Brain microvascular endothelial cell (primary cell): ENCODE results near the gene SCUBE1.
"Not testable (repeated sequence)": the region's sequence is repeated elsewhere in the genome, so short reads cannot be mapped to it uniquely, and the experiment has no call there.

Source experiments
- DNase-seq: peaks from one replicate; pipeline ENCODE4 v3.0.0-alpha.2; 2020
- H3K27ac ChIP-seq: fragments of 250-450 bp; sonication (Bioruptor Pico); 2 replicates; pipeline ENCODE4 v1.5.1; 2020; ENCODE audit warnings: mild to moderate bottlenecking, moderate library complexity
- H3K27me3 ChIP-seq: fragments of 250-450 bp; sonication (Bioruptor Pico); replicated peaks from 2 replicates; pipeline ENCODE4 v1.5.1; 2020; ENCODE audit warnings: mild to moderate bottlenecking
- H3K36me3 ChIP-seq: fragments of 250-450 bp; sonication (Bioruptor Pico); replicated peaks from 2 replicates; pipeline ENCODE4 v1.5.1; 2020; ENCODE audit warnings: mild to moderate bottlenecking
- H3K4me3 ChIP-seq: 2 replicates; pipeline ENCODE4 v1.5.1; 2011; ENCODE audit warnings: low read depth, mild to moderate bottlenecking, control low read depth, low read length, moderate library complexity
- CTCF ChIP-seq: IDR thresholded peaks from 2 replicates; pipeline ENCODE4 v1.5.1; 2011; ENCODE audit warnings: low read depth, mild to moderate bottlenecking, moderate library complexity, low read length, control low read depth, inconsistent platforms; ENCODE audit errors: missing control alignments
- in situ Hi-C: cut with HindIII; loops from 2 replicates; pipeline ENCODE4 v1.10.0; 2017; ENCODE audit warnings: low sequenced_read_pairs, low pct_ligation_motif_present

Gene SCUBE1

GRCh38 chr22:43365715-43366440 lies 22.7 kb upstream of the SCUBE1 start:
- peaks cover 8% of the 10 kb centered on the region for H3K27me3 ChIP-seq
- no peak for DNase-seq
- H3K4me3 ChIP-seq, result no peak overlapping the region
- no peak for TF ChIP-seq CTCF
- in situ Hi-C loops, result no loop called here
- H3K27ac ChIP-seq, result no peak overlapping the region
- H3K36me3 ChIP-seq, result no peaks in the 10 kb centered on the region

- no peak overlapping the region for H3K27ac ChIP-seq
- DNase-seq, result no peak
- in situ Hi-C loops, result no loop called here
- H3K27me3 ChIP-seq, result peaks cover 5% of the 10 kb centered on the region
- TF ChIP-seq CTCF, result no peak
- H3K36me3 ChIP-seq, result no peaks in the 10 kb centered on the region
- H3K4me3 ChIP-seq, result no peak overlapping the region
These were observed 20.9 kb upstream of the SCUBE1 start for GRCh38 chr22:43364169-43364435.

- Histone ChIP-seq H3K4me3 (no peak overlapping the region), H3K27me3 (peaks cover 5% of the 10 kb centered on the region), H3K27ac (no peak overlapping the region), H3K36me3 (no peaks in the 10 kb centered on the region)
- TF ChIP-seq CTCF, result no peak
- DNase-seq, result no peak
- in situ Hi-C loops, result no loop called here
These were observed 20.4 kb upstream of the SCUBE1 start for GRCh38 chr22:43363315-43364168.

GRCh38 chr22:43360576-43360975 lies 17.4 kb upstream of the SCUBE1 start:
- in situ Hi-C loops, result no loop called here
- TF ChIP-seq CTCF, result no peak
- Histone ChIP-seq H3K27me3 (no peaks in the 10 kb centered on the region), H3K27ac (no peak overlapping the region), H3K4me3 (no peak overlapping the region), H3K36me3 (no peaks in the 10 kb centered on the region)
- DNase-seq, result no peak

GRCh38 chr22:43356881-43357280 lies 13.7 kb upstream of the SCUBE1 start:
- Histone ChIP-seq H3K27ac (no peak overlapping the region), H3K4me3 (no peak overlapping the region), H3K36me3 (no peaks in the 10 kb centered on the region), H3K27me3 (no peaks in the 10 kb centered on the region)
- in situ Hi-C loops, result no loop called here
- DNase-seq, result no peak
- TF ChIP-seq CTCF, result no peak

GRCh38 chr22:43355688-43356087 lies 12.5 kb upstream of the SCUBE1 start:
- in situ Hi-C loops, H3K27me3 ChIP-seq, DNase-seq, H3K36me3 ChIP-seq, H3K27ac ChIP-seq, H3K4me3 ChIP-seq: not testable (repeated sequence)
